Heart right ventricle (tissue), 16 donors: ENCODE data around the gene MLYCD. TPM values are rescaled to one million over a fixed set of nuclear protein-coding genes. Genes with fewer than 3 reads are reported as not detected.

Experiments used
- ATAC-seq, 8 donors: fragments of 200-7000 bp; cut with Tn5 transposase; one replicate each; pipeline ENCODE4 v1.9.1; 2020; ENCODE audit warnings: mild to moderate bottlenecking in 8 of 8, moderate library complexity in 8 of 8, moderate number of reproducible peaks in 1 of 8
- DNase-seq, 2 donors: peaks; one replicate each; pipeline ENCODE4 v3.0.0-alpha.2; 2020
- H3K27ac ChIP-seq, 10 donors: fragments of 200-600 bp; sonication (generic) in 2 of 10; one replicate each; pipeline versions ENCODE4 v1.5.0 to v1.8.0; 2020 to 2022; ENCODE audit warnings: mild to moderate bottlenecking in 3 of 10
- H3K27me3 ChIP-seq, 7 donors: fragments of 200-600 bp; one replicate each; pipeline ENCODE4 v1.8.0; 2021 to 2022; ENCODE audit warnings: mild to moderate bottlenecking in 2 of 7
- H3K36me3 ChIP-seq, 9 donors: fragments of 200-600 bp; sonication (generic) in 1 of 9; one replicate each; pipeline versions ENCODE4 v1.5.0 to v1.8.0; 2020 to 2022; ENCODE audit warnings: mild to moderate bottlenecking in 2 of 9
- H3K4me1 ChIP-seq, 9 donors: fragments of 200-600 bp; sonication (generic) in 1 of 9; one replicate each; pipeline versions ENCODE4 v1.5.0 to v1.8.0; 2020 to 2022; ENCODE audit warnings: mild to moderate bottlenecking in 4 of 9
- H3K4me3 ChIP-seq, 10 donors: fragments of 200-600 bp; sonication (generic) in 2 of 10; one replicate each; pipeline versions ENCODE4 v1.5.0 to v1.8.0; 2020 to 2022; ENCODE audit warnings: mild to moderate bottlenecking in 7 of 10, moderate library complexity in 2 of 10
- H3K9me3 ChIP-seq, 11 donors: fragments of 200-600 bp in 10 of 11; sonication (generic) in 2 of 11; one replicate each; pipeline versions ENCODE4 v1.5.0 to v1.8.0; 2013 to 2022; ENCODE audit warnings: mild to moderate bottlenecking in 2 of 11, control low read depth in 1 of 11, moderate library complexity in 1 of 11
- CTCF ChIP-seq, 9 donors: fragments of 200-600 bp; sonication (generic) in 2 of 9; IDR thresholded peaks; one replicate each; pipeline versions ENCODE4 v1.5.0 to v1.8.0; 2021 to 2022; ENCODE audit warnings: antibody characterized with exemption in 9 of 9, mild to moderate bottlenecking in 5 of 9, moderate library complexity in 1 of 9
- WGBS, 2 donors: extraction: QIAGEN DNeasy Blood & Tissue Kit; methylation state at CpG; one replicate each; pipeline ENCODE4 v1.1.7; 2013; ENCODE audit warnings: inconsistent platforms in 1 of 2; 5-methylcytosine and 5-hydroxymethylcytosine counted together
- intact Hi-C, 10 donors: fragments of 100-400 bp; cut with DNase I; formaldehyde crosslinking; loops; one replicate each; pipeline versions ENCODE4 v1.11.1 to v1.14.2; 2022
- polyA plus RNA-seq, 2 donors: library from polyadenylated mRNA; stranded (reverse); fragments of 200-250 nt; gene quantifications; one replicate each; pipeline ENCODE4 v1.2.3, GENCODE V29; 2013
- total RNA-seq, 10 donors: library from RNA; stranded (reverse); fragmentation: NEBNext Ultra II Directional in 3 of 10; extraction: Animal tissue kit (Norgen Biotek cat#: 25700) in 3 of 10; gene quantifications; one replicate each; pipeline versions ENCODE4 v1.2.1 to v1.2.4, GENCODE V29; 2021 to 2023
- donor health status: Arrhythmogenic right ventricular cardiomyopathy.
- donor health status: ischemic (EF 13 %, LVEDD 7.1; RV severe dilation, severe dysfunction).
- donor health status: healthy with polysubstance abuse.
- donor health status: DM: no; HTN: yes; CAD: no.
- donor health status: DM: no; HTN: no; CAD: no.
- donor health status: ischemic (EF 25% LVEDD 6.9; RV normal size, moderate dysfunction).
- donor health status: ischemic (EF 25% LVEDD 5.7; RV mildly dilated, moderate dysfunction).
- donor health status: healthy.
- donor health status: DM: yes; HTN: yes; CAD: no.
- donor health status: Ischemic cardiomyopathy.
- donor health status: ischemic (EF 35%, LVEDD 5.7; RV mildly dilated, moderate dysfunction).
- donor health status: nonischemic (EF 11% LVEDD 7.7; RV severe dilation, severe dysfunction).
- donor health status: DM: yes; HTN: yes; CAD: no.
- donor health status: PGD.
- donor health status: ischemic (EF 29% LVEDD 5.4; RV normal size, mild dysfunction).
- donor health status: nonischemic (EF 23%, LVEDD 6.1; RV moderate dilation, normal function).

Gene MLYCD
- total and polyA plus RNA-seq, 12 donors = 13.5 to 58.0 (median 38.6) TPM

- peaks cover 11 to 43% (median 31%) of the 10 kb centered on the region in 9 donors for H3K4me1 ChIP-seq
- no peak for TF ChIP-seq CTCF (IDR thresholded peaks at IDR 0.05)
- DNase-seq = no peak
- H3K9me3 ChIP-seq = no peaks in the 10 kb centered on the region
- H3K27me3 ChIP-seq = no peaks in the 10 kb centered on the region
- 42 to 46% methylated on average over 8 of the region's 8 CpGs for WGBS, 2 donors
- no peaks in the 10 kb centered on the region for H3K36me3 ChIP-seq
- no peak overlapping the region for H3K27ac ChIP-seq
- intact Hi-C loops = loop anchor here in 4 of 10 donors (5.0 to 10.0 kb wide), 3 partner anchors 39 to 533 kb away; partner anchors contain the start of gene TAF1C (in 1 of the 4)
- no peak overlapping the region for H3K4me3 ChIP-seq
- no peak for ATAC-seq
Observed at GRCh38 chr16:83951544-83951943, 52.6 kb downstream of the MLYCD start.

- no peak for DNase-seq
- H3K4me1 ChIP-seq = peaks cover 11 to 45% (median 31%) of the 10 kb centered on the region in 9 donors
- no peak for TF ChIP-seq CTCF (IDR thresholded peaks at IDR 0.05)
- H3K27me3 ChIP-seq = no peaks in the 10 kb centered on the region
- intact Hi-C loops = loop anchor here in 4 of 10 donors (2.0 to 10.0 kb wide), 4 partner anchors 26 to 532 kb away; partner anchors contain the start of gene TAF1C (in 1 of the 4)
- H3K9me3 ChIP-seq = no peaks in the 10 kb centered on the region
- H3K4me3 ChIP-seq = peak overlapping the region in 8 of 10 donors; percentile 47 to 73 (median 64)
- no peaks in the 10 kb centered on the region for H3K36me3 ChIP-seq
- WGBS, 2 donors = 24 to 28% methylated on average over 8 of the region's 8 CpGs
- no peak for ATAC-seq
- peak overlapping the region in 8 of 10 donors; percentile 88 to 97 (median 92) for H3K27ac ChIP-seq
Observed at GRCh38 chr16:83952587-83952939, 53.6 kb downstream of the MLYCD start.

GRCh38 chr16:83952940-83953795, 54.3 kb downstream of the MLYCD start, which contains the start of gene OSGIN1:
OSGIN1 (plus strand) TSS chr16:83953240; CDS start chr16:83957672, 4,432 bp downstream.
- 3 to 7% methylated on average over 30 of the region's 30 CpGs for WGBS, 2 donors
- peak; percentile 90 to 96 (median 94) for ATAC-seq
- Histone ChIP-seq H3K27me3 (no peaks in the 10 kb centered on the region), H3K4me1 (peaks cover 11 to 45% (median 31%) of the 10 kb centered on the region in 9 donors), H3K27ac (peak within 1 kb of the TSS; percentile 78 to 97 (median 92)), H3K36me3 (peaks cover 0 to 3% (median 0%) of the 10 kb centered on the region in 9 donors), H3K4me3 (peak within 1 kb of the TSS; percentile 43 to 73 (median 63)), H3K9me3 (no peaks in the 10 kb centered on the region)
- DNase-seq = peak; percentile 90 to 94
- no peak for TF ChIP-seq CTCF (IDR thresholded peaks at IDR 0.05)
- intact Hi-C loops = loop anchor here in 4 of 10 donors (2.0 to 10.0 kb wide), 4 partner anchors 26 to 532 kb away; partner anchors contain the start of gene TAF1C (in 1 of the 4)

GRCh38 chr16:83953796-83954576, 55.1 kb downstream of the MLYCD start:
- WGBS, 2 donors = 23 to 36% methylated on average over 19 of the region's 19 CpGs
- intact Hi-C loops = loop anchor here in 4 of 10 donors (2.0 to 10.0 kb wide), 4 partner anchors 27 to 531 kb away; partner anchors contain the start of gene TAF1C (in 1 of the 4)
- H3K36me3 ChIP-seq = peaks cover 0 to 11% (median 0%) of the 10 kb centered on the region in 9 donors
- peak in 7 of 9 donors; percentile 12 to 56 (median 44) for TF ChIP-seq CTCF (IDR thresholded peaks at IDR 0.05)
- peak overlapping the region; percentile 43 to 73 (median 63) for H3K4me3 ChIP-seq
- DNase-seq (no peak), ATAC-seq (peak in 4 of 8 donors; percentile 0 to 35 (median 13))
- peaks cover 11 to 50% (median 37%) of the 10 kb centered on the region in 9 donors for H3K4me1 ChIP-seq
- no peaks in the 10 kb centered on the region for H3K27me3 ChIP-seq
- no peaks in the 10 kb centered on the region for H3K9me3 ChIP-seq
- peak overlapping the region; percentile 78 to 97 (median 92) for H3K27ac ChIP-seq
